GM13977 (cell line): Measurements from ENCODE around the gene MED15.

Source experiments
- DNase-seq: peaks from one replicate; pipeline ENCODE4 v3.0.0; 2012; ENCODE audit warnings: low spot score
- in situ Hi-C: fragments of 300-500 bp; cut with MboI; formaldehyde crosslinking; loops from one replicate; pipeline ENCODE4 v1.12.0; 2022; ENCODE audit warnings: low sequenced_read_pairs, low pct_unique_long_range_greater_than_20kb, mixed read lengths, inconsistent platforms; ENCODE audit not compliant: unreplicated experiment
- TF ChIP-seq, protein P1 (sequence below): IDR thresholded peaks from 2 replicates; pipeline ENCODE4 v1.5.1; 2012; ENCODE audit warnings: mild to moderate bottlenecking, control low read depth; ENCODE audit not compliant: insufficient read depth; ENCODE audit errors: extremely low read depth, missing control alignments

Gene MED15

DNA sequence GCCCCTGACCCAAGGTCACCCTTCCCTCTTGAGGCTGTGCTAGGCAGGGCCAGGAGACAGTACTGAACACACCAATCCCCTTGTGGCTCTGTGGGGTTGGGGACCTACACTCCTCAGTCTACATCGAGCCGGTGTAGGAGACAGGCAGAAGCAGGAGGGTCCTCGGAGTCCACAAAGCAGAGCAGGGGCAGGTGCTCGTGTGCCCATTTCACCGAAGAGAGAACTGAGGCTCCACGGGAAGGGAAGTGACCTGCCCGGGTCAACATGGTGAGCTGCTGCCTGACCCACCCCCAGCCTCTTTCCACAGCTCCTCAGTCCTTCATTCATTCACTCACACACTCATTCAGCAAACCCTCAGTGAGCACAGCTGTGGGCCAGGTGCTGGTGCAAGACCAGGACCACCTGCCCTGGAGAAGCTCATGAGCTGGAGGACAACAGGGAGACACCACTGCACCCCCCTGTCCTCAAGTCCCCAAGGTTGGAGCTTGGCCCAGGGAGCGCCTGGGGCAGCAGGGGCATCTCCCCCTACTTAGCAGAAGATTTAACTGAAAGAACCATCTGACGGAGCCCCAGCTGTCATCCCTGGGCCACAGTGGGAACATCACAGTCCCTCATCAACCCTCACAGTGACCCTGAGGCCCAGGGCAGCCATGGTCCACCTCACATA is 127.3 kb downstream of the MED15 start:
- no peak for DNase-seq
- in situ Hi-C loops: no loop called here
- TF ChIP-seq, protein P1, sequence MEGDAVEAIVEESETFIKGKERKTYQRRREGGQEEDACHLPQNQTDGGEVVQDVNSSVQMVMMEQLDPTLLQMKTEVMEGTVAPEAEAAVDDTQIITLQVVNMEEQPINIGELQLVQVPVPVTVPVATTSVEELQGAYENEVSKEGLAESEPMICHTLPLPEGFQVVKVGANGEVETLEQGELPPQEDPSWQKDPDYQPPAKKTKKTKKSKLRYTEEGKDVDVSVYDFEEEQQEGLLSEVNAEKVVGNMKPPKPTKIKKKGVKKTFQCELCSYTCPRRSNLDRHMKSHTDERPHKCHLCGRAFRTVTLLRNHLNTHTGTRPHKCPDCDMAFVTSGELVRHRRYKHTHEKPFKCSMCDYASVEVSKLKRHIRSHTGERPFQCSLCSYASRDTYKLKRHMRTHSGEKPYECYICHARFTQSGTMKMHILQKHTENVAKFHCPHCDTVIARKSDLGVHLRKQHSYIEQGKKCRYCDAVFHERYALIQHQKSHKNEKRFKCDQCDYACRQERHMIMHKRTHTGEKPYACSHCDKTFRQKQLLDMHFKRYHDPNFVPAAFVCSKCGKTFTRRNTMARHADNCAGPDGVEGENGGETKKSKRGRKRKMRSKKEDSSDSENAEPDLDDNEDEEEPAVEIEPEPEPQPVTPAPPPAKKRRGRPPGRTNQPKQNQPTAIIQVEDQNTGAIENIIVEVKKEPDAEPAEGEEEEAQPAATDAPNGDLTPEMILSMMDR: no peak

DNA sequence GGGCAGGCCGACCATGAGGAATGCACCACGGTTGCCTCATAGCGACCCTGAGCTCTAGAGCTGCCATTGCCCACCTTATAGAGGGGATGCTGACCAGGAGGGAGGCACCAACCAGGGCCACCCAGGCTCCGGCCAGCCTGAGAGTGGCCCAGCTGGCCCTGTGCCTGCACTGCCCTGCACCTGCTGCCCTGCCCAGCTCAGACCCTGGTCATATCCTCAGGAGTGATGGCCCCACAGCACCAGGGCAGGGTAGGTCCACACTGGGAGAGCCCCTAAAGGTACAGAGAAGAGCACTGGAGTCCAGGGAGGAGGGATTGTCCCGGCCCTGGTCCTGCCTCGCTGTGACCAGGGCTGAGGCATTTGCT is 127.8 kb downstream of the MED15 start:
- in situ Hi-C loops: no loop called here

DNA sequence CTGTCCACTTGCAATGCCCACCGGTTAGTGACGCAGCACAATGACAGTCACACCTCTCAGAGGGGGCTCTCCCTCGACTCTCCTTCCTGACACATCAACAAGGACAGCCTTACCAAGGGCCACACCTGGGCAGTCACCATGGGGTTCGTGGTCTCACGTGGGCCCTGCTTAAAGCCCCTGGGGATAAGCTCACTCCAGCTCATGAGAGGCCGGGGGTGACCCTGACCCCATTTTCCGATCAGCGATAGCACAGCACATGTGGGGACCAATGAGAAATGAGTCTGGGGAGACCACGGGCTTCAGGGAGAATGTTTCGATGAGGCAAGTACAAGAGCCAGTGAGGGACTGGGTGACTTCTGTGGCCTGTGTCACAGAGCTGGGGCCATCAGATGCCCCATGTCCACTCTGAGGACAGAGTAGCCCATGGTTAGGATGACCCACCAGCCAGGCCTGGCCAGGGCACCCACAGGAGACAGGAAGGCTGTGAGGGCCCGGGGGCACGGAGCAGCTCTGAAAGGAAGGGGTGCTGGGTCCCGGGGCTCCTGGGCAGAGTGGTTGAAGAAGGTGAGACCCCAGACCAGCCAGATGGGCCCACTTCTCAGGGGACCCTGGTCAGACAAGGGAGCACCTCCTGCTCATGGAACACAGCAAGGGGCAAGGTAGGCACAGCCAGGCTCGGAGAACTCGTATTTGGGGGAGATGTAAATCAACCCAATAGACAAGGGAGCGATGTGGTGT is 128.8 kb downstream of the MED15 start:
- TF ChIP-seq, protein P1: no peak
- in situ Hi-C loops: no loop called here
- no peak for DNase-seq

More for the DNA sequence above, 127.8 kb downstream of the MED15 start:
- no peak for DNase-seq
- TF ChIP-seq, protein P1: no peak

DNA sequence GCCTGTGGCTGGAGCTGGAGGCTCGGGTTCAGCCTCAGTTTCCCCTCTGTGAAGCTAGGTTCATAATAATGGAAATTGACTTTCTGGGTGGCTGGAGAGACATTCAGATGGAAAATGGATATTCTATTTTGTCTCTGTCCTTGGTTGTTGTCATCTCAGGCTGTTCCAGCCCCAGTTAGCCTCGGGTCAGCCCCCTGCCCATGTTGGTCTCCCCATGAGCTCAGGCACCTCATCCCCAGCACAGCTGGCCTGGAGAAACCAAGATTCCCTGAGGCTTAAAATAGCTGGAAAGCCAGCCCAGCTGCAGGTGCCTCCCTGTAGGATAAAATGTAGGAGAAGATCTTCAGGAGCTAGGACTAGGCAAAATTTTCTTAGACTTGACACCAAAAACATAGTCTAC is 129.5 kb downstream of the MED15 start:
- DNase-seq: no peak
- in situ Hi-C loops: no loop called here
- TF ChIP-seq, protein P1: no peak
